Esophagus squamous epithelium (tissue), 5 donors: ENCODE data around the gene SEMA5A. TPM values are rescaled to one million over a fixed set of nuclear protein-coding genes. Genes with fewer than 3 reads are reported as not detected.

Experiments used
- DNase-seq: peaks from one replicate; lab custom pipeline; 2025; lab: John Stamatoyannopoulos, UW
- H3K27ac ChIP-seq, 4 donors: fragments of 200-600 bp; sonication (generic); one replicate each; pipeline ENCODE4 v1.5.1; 2016 to 2019; ENCODE audit warnings: mild to moderate bottlenecking in 1 of 4
- H3K27me3 ChIP-seq, 4 donors: fragments of 200-600 bp; sonication (generic); 1 replicate in 3 of 4; 2 replicates in 1 of 4; pipeline versions ENCODE4 v1.5.1 to v1.6.0; 2017 to 2021; ENCODE audit warnings: antibody characterized with exemption in 1 of 4
- H3K36me3 ChIP-seq, 3 donors: fragments of 200-600 bp; sonication (generic); one replicate each; pipeline ENCODE4 v1.5.1; 2016 to 2019
- H3K4me1 ChIP-seq, 3 donors: fragments of 200-600 bp; sonication (generic); one replicate each; pipeline ENCODE4 v1.5.1; 2017 to 2019
- H3K4me3 ChIP-seq, 4 donors: fragments of 200-600 bp; sonication (generic); 1 replicate in 3 of 4; 2 replicates in 1 of 4; pipeline ENCODE4 v1.5.1; 2016 to 2019; ENCODE audit warnings: mild to moderate bottlenecking in 2 of 4, moderate library complexity in 1 of 4
- H3K9me3 ChIP-seq, 3 donors: fragments of 200-600 bp; sonication (generic); one replicate each; pipeline ENCODE4 v1.5.1; 2016 to 2019
- POLR2A ChIP-seq, 4 donors: fragments of 450-650 bp; IDR thresholded peaks; one replicate each; pipeline ENCODE4 v1.6.1; 2017; ENCODE audit warnings: antibody characterized with exemption in 4 of 4, mild to moderate bottlenecking in 4 of 4, moderate library complexity in 3 of 4
- WGBS, 2 donors: methylation state at CpG; one replicate each; pipeline ENCODE4 v1.1.5; 2018; 5-methylcytosine and 5-hydroxymethylcytosine counted together
- intact Hi-C: fragments of 100-400 bp; cut with DNase I; formaldehyde crosslinking; loops from one replicate; pipeline ENCODE4 v1.15.0; 2022
- total RNA-seq, 4 donors: library from RNA; depleted of rRNA; stranded (reverse); fragments of >200 nt; gene quantifications; one replicate each; pipeline ENCODE4 v1.1.0, GENCODE V29; 2016
- TF ChIP-seq, protein P1 (sequence below), 6 experiments: fragments of 450-650 bp in 4 of 6; fragments of 200-600 bp in 2 of 6; sonication (generic) in 2 of 6; IDR thresholded peaks; one replicate each; pipeline ENCODE4 v1.5.1; 2016 to 2019; ENCODE audit warnings: antibody characterized with exemption in 6 of 6, mild to moderate bottlenecking in 4 of 6, moderate library complexity in 4 of 6
- donor health status: DM: yes; HTN: yes; CAD: no.

Gene SEMA5A
- total RNA-seq, 4 donors from 2014 or later = 3.9 to 9.4 (median 8.4) TPM

DNA sequence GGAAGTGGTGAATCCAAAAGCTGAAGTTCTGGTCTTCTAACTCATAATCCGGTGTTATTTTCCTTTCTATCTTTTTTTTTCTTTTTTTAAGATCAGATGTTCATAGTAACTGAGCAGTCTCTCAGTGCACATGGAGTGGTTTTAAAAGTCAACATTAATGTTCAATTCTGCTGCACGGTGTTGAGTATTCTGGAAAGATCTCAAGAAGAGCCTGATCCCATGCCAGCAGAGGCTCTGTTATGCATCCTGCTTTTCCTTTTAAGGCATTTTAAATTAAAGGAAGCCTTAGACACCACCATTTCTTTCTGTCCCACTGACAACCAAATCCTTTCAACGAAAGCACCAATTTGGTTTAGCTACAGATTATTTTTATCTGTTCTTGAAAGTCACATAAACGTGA lies 33.4 kb downstream of the SEMA5A start:
- WGBS, 2 donors = 27 to 34% methylated on average over 4 of the region's 4 CpGs
- H3K27me3 ChIP-seq = no peaks in the 10 kb centered on the region
- no peaks in the 10 kb centered on the region for H3K9me3 ChIP-seq
- no peak for DNase-seq
- H3K27ac ChIP-seq = no peak overlapping the region
- no peaks in the 10 kb centered on the region for H3K4me1 ChIP-seq
- no peaks in the 10 kb centered on the region for H3K36me3 ChIP-seq
- H3K4me3 ChIP-seq = no peak overlapping the region
- TF ChIP-seq, protein P1, sequence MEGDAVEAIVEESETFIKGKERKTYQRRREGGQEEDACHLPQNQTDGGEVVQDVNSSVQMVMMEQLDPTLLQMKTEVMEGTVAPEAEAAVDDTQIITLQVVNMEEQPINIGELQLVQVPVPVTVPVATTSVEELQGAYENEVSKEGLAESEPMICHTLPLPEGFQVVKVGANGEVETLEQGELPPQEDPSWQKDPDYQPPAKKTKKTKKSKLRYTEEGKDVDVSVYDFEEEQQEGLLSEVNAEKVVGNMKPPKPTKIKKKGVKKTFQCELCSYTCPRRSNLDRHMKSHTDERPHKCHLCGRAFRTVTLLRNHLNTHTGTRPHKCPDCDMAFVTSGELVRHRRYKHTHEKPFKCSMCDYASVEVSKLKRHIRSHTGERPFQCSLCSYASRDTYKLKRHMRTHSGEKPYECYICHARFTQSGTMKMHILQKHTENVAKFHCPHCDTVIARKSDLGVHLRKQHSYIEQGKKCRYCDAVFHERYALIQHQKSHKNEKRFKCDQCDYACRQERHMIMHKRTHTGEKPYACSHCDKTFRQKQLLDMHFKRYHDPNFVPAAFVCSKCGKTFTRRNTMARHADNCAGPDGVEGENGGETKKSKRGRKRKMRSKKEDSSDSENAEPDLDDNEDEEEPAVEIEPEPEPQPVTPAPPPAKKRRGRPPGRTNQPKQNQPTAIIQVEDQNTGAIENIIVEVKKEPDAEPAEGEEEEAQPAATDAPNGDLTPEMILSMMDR (IDR thresholded peaks at IDR 0.05) = no peak
- TF ChIP-seq POLR2A (IDR thresholded peaks at IDR 0.05) = no peak
- intact Hi-C loops = no loop called here

DNA sequence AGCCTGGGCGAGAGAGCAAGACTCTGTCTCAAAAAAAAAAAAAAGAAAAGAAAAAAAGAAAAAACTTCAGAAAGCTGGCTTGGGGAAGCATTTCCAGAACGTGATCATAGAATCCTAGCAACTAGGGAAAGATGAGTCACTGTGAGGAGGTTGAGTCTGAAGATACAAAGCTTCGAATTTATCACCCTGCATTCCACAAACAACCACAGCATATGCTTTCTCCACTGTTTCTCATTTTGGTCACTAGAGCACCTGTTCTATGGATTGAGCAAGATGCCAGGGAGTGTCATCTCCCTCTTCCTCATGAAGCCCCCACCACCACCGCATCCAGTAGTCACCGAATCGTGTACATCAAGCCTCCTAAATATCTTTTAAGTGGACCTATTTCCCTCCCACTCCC lies 37.9 kb downstream of the SEMA5A start:
- 79% methylated on average over 5 to 6 of the region's 6 CpGs for WGBS, 2 donors
- no peak for TF ChIP-seq POLR2A (IDR thresholded peaks at IDR 0.05)
- TF ChIP-seq, protein P1 (IDR thresholded peaks at IDR 0.05) = no peak
- Histone ChIP-seq H3K4me3 (no peak overlapping the region), H3K4me1 (no peaks in the 10 kb centered on the region), H3K27ac (no peak overlapping the region), H3K9me3 (no peaks in the 10 kb centered on the region), H3K27me3 (no peaks in the 10 kb centered on the region), H3K36me3 (no peaks in the 10 kb centered on the region)
- intact Hi-C loops = no loop called here
- DNase-seq = no peak

DNA sequence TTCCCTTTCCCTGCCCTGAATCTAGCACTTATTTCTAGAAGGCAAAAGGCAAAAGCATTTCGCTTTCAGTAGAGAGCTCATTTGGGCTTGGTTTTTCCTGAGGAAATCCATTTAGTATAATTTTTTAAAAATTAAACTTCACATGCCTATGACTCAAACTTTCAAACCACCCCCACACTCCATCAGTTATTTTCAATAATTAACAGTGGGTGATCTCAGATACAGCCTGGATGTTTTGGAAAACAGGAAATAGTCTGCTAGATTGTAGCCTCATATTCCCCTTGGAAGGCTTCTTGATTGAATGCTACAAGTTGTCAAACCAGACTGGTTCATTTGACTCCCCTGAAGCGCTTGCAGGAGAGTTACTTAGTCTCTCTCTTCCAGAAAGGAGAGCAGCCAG lies 40.6 kb downstream of the SEMA5A start:
- H3K36me3 ChIP-seq = no peaks in the 10 kb centered on the region
- TF ChIP-seq POLR2A (IDR thresholded peaks at IDR 0.05) = no peak
- TF ChIP-seq, protein P1 (IDR thresholded peaks at IDR 0.05) = no peak
- DNase-seq = no peak
- H3K4me1 ChIP-seq = no peaks in the 10 kb centered on the region
- 68 to 69% methylated on average over 1 to 2 of the region's 2 CpGs for WGBS, 2 donors
- no peaks in the 10 kb centered on the region for H3K27me3 ChIP-seq
- intact Hi-C loops = no loop called here
- H3K9me3 ChIP-seq = no peaks in the 10 kb centered on the region
- H3K4me3 ChIP-seq = no peak overlapping the region
- no peak overlapping the region for H3K27ac ChIP-seq

DNA sequence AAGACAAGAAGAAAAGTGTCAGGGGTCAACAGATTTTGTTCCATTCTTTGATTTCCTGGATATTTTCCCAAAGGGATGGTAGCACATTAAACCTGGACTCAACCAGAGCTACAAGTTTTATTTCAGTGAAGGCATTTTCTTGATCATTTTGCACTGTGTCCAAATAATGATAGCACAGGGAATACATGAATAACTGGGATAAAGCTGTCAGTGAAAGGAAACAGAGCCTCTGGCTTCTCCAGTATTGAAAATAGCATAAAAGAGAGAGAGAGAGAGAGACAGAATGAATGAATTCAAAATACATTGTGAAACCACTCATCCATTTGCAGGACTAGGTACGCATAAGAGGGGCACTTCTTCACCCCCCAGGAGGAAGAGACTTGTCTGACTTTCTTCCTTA lies 43.0 kb downstream of the SEMA5A start:
- H3K4me1 ChIP-seq = no peaks in the 10 kb centered on the region
- H3K36me3 ChIP-seq = no peaks in the 10 kb centered on the region
- intact Hi-C loops = no loop called here
- 93 to 100% methylated on average over 1 of the region's 1 CpG for WGBS, 2 donors
- TF ChIP-seq, protein P1 (IDR thresholded peaks at IDR 0.05) = no peak
- H3K9me3 ChIP-seq = no peaks in the 10 kb centered on the region
- no peak overlapping the region for H3K27ac ChIP-seq
- no peaks in the 10 kb centered on the region for H3K27me3 ChIP-seq
- no peak overlapping the region for H3K4me3 ChIP-seq
- DNase-seq = no peak

DNA sequence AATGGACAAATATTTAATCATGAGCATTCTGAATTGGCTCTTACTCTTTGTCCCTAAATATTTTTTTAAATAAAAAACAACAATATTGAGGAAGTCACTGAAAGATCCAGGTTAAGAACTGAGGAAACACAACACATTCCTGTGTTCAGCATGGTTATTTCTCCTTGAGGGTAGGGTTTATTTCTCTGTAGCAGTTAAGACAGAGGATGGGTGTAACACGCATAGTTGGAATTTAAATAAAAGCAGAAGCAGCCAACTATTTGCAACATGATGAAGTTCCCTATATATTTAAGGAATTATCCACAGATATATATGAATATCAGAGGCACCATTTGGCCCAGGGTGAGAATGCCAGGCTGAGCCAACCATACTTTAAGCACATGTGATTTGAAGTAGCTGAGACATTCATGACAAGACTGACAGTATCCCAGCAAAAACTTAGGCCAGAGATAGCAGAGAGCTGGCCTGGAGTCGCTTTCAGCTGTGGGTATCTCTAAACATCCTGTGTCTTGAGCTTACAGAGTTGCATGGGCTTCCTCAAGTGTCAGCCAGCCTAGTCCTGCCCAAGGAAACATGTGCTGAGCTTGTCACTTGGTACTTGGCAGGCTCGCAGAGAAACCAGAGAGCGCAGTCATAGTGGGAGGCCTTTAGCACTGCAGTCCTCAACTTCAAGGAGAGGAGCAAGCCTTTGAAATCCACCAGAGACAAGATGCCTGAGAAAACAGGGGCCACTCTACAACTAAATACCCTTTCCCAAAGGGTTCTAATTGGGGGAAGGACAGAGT lies 43.6 kb downstream of the SEMA5A start:
- Histone ChIP-seq H3K9me3 (no peaks in the 10 kb centered on the region), H3K36me3 (no peaks in the 10 kb centered on the region), H3K4me3 (no peak overlapping the region), H3K27me3 (no peaks in the 10 kb centered on the region), H3K27ac (no peak overlapping the region), H3K4me1 (no peaks in the 10 kb centered on the region)
- intact Hi-C loops = no loop called here
- TF ChIP-seq, protein P1 (IDR thresholded peaks at IDR 0.05) = no peak
- no peak for TF ChIP-seq POLR2A (IDR thresholded peaks at IDR 0.05)
- 78 to 82% methylated on average over 1 to 4 of the region's 4 CpGs for WGBS, 2 donors
- DNase-seq = no peak
